ENCODE measurements around the gene MFNG.

Gene MFNG

DNA sequence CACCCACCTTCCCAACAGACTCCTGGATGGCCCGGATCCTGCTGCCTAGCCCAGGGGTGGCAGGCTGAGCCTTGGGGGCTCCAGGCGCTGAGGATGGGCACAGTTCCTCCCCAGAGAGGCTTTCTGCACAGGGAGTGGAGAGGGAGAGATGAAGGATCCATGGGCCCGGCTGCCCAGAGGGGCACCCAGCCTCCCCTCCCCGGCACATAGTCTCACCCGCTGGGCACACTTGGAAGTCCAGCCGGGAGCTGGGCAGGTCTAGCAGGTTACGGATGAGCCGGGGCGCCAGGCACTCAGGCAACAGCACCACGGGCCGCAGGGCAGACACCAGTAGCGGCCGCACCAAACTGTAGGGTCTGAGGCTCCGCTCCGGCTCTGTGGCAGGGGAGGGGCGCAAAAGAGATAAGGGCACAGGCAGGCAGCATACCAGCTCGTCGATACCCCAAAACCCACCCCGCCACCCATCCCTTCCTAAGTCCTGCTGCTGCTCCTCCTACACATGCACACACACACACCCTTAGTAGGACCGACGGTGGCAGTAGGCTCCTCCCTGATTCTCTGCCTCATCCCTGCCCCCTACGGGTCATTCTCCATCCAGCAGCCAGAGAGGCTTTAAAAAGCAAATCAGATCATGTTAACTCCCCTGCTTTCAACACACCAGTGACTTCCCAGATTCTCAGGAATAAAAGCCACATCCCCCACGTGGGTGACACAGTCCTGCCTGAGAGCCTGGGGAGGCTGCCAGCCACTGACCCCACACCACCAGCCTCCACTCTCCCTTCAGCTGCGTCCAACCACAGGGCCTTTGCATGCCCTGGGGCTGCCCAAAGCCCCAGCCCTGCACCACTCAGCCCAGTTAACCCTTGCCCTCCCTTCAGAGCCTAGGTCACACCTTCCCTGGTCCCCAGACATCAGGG is 6.5 kb upstream of the MFNG start:
- no peak for FAIRE-seq

DNA sequence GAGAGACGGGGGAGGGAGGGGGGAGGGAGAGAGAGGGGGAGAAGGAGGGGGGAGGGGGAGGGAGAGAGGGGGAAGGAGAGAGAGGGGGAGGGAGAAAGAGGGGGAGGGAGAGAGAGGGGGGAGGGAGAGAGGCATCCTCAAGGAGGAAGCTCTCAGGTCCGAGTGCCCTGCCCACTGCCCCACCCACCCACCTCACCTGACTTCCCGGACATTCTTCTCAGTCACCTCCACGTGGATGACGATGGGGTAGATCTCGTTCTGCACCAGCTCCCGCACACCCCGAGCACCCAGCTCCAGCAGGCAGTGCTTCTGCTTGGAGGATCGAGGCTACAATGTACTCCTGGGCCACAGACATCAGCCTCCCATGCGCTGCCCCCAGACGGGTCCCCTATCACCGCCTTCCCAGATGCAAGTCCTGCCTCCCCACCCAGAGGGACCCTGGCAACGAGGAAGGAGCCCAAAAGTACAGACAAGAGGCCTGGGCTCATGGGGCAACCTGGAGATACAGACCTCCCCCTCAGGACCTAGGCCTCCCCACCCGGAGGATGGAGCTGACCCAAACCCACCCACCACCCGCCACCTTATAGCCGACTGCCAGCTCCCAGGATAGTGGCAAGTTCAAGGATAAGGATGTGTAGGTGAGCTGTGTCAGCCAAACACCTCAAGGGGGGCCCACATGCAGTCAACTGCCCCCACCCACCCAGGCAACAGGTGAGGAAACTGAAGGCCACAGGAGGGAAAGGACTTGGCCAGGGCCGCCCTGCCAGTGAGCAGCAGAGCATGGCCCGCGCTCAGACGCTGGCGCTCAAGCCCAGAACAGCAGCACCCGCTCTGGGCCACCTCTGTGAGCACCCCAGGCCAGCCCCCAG is 5.6 kb upstream of the MFNG start:
- FAIRE-seq: no peak

DNA sequence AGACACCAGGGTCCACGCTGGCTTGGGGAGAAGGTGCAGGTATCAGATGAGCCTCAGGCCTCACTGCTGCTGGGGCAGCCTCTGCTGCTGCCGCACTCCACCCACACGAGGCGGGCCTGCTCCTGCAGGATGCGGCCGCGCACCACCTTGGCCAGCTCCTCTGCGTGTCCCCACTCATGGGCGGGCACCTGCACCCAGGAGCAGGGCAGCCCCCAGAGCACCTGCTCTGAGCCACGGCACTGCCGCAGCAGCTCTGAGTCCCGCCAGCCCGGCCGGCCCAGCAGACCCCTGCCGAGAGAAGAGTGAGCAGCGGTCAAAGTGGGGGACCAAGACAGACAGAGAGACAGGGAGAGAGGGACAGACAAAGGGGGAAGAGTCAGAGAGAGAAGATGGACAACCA is 4.9 kb upstream of the MFNG start:
- FAIRE-seq: no peak

DNA sequence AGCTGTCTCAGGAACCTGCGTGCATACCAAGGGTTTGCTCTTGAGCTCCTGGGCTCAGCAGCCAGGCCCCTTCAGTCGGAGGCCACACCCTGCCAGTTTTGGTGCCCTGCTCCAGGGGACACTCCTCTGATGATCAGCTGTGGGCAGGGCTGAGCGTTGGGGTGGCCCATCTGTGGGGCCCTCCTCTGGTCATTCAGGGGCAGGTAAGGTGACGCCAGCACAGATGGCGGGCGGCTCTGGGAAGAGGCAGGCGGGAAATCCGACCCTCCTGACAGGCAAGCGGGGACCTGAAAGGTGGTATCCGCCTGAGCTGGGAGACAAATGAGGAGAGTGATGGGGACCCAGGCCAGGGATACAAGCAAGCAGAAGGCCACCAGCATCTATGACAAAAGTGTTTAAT is 3.8 kb upstream of the MFNG start:
- FAIRE-seq: no peak

DNA sequence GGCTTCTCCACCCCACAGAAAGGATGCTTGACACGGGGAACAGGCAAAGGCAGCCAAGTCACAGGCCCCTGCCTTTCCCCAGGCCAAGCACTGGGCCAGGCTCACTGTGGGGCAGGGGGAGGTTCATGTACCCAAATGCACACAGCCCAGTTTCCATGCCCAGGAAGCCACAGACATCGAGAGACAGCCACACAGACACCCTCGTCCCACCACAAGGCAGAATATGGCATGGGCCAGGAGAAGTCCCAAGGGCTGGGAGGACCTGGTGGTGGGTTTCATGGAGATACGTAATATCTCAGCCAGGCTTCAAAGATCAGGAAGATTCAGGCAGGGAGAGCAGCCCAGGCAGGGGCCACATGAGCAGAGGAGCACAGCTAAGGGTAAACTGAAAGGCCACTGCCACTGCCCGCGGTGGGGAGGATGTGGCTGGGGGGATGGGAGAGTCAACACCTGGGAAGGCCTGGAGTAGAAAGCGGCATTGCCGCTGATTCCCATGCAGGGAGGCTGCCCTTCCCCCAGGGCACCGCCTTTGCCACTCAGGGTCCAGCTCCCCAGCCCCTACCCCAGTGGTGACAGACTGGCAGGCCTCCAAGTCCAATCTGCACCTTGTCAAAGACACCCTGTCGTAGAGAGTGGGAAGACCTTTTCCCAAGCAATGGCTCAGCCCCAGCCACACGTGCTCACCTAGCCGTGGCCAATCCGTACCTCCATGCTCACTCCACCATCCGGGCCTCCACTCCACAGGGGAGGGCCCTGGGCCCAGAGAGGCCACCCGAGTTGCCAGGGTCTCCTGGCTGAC is 2.4 kb upstream of the MFNG start:
- no peak for FAIRE-seq

DNA sequence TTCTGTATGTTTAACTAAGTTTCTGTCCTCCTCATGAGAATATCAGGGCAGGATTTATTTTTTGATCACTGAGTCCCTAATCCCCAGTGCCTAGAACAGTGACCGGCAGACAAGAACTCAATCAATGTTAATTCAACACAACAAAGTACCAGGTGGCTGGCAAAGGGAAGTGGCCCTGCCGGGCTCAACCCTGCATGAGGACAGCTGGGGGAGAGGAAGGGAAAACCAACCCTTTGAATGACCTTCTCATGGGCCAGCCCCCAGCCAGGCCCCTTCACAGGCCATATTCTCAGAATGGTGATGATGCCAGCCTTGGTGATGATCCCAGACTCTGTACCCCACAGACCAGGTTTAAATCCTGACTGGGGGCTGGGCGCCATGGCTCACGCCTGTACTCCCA is 1.4 kb upstream of the MFNG start:
- no peak for FAIRE-seq

DNA sequence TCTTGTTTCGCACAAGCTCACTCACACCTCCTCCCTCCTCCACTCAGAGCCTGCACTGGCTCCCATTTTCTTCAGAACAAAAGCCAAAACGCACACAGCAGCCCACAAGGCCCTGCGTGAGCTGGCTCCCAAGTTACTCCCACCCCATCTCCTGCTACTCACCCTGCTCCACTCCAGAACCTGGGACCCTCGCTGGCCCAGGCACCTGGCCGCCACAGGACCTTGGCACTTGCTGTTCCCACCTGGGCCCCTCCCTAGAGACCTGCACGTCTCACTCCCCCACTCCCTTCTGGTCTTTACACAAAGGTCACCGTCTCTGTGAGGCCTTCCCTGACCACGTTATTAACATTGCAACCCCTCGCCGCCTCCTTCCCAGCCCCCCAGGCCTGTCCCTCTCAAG is 945 bp upstream of the MFNG start:
- no peak for FAIRE-seq

DNA sequence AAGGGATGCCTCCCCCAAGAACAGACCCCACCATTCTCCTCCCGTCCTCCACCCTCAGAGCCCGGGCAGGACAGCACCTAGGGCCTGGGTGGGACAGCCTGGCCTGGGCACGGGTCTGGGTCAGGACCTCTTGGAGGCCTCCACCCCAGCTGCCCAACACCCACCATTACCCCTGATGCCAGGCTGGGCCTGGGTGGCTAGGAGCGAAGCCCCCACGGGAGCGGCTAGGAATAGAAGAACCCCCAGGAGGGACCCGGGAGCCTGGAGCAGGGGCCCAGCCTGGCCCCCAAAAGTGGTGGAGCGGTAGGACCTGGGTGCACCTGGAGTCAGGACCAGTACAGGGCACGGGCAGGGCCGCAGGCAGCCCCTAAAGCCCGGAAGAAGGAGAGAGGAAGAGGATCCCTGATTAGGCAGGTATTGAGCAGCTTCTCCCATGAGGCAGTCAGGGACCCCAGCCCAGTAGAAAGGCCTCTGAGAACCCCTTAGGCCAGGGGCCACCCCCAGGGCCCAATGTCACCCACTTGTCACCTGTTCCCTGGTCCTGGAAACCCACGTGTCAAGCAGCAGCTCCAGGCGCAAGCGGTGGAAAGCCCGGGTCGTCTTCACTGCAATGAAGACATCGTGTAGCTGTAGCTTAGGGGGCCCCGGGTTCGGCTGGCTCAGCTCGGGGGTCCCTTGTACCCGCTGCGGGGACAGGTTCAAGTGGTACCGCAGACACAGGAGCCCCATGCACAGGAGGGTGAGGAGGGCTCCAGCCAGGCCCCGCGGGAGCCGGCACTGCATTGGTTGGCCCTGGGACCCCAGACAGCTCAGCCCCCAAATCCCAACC is 575 bp downstream of the MFNG start:
- FAIRE-seq: no peak

DNA sequence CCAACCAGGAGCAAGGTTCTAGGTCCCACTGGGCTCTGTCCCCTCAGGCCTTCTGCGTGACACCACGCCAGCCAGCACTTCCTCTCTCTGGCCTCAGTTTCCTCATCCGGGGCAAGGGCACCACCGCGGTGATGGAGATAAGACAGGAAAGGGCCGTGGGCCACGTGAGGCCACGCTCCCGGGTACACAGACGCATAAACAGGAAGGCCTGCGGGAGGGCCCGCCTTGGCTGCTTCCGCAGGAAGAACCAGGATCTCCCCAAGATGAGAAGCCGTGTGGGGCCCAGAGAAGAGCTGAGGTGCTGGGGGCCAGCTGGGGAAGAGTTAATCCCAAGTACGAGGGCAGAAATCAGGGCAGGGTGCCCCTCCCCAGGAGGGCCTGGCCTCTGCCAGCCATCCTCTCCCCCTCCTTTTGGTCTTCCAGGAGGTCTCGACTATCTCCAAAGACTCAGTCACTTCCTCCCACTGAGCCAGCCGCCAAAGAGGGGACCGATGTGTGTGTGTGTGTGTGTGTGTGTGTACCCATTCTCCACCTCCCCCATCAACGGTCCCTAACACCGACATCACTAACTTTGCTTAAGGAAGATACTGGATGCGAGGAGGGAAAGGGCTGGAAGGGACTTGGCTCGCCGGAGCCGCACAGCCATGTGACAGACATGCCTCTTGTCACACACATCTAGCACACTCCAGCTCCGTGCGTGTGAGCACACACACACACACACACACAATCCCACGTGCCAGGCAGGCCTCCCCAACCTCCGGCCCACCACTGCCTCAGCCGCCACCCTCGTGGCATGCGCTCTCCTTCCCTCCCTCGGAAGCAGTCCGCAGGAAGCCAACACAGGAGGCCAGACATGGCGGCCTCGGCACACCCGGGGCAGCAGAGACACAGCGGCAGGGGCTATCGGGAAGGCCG is 1.4 kb downstream of the MFNG start:
- FAIRE-seq: no peak

DNA sequence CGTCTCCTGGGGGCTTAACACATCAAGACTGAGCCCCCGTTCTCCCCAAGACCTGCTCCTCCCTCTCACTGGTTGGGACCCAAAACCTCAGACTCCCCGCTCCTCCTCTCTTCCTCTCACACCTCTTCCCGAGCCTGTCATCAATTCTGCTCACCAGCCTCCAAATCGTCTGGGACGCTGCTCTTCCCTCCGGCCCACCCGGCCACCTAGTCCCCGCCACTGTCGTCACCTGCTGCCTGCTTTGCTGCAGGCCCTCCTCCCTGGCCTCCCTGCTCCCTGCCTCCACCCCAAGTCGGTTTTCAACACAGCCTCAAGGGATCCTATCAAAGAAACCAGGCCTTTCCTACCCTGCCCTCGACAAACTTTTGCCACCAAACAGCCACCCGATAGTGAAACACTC is 3.1 kb downstream of the MFNG start:
- FAIRE-seq: no peak

DNA sequence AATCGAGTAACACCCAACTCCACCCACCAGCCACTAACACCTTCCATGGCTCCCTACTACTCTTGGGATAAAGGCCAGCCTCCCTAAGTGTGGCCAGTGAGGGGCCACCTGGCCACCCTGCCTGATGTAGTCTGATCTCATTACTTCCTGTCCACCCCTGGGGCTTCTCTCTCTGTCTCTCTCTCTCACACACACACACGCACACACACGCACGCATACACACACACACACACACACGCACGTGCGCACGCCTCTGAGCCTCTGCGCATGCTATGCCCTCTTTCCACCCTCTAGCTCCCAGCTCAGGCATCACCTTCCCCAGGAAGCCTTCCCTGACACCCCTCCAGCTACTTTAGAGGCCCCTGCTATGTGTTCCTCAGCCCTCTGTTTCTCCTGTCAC is 3.9 kb downstream of the MFNG start:
- FAIRE-seq: no peak

DNA sequence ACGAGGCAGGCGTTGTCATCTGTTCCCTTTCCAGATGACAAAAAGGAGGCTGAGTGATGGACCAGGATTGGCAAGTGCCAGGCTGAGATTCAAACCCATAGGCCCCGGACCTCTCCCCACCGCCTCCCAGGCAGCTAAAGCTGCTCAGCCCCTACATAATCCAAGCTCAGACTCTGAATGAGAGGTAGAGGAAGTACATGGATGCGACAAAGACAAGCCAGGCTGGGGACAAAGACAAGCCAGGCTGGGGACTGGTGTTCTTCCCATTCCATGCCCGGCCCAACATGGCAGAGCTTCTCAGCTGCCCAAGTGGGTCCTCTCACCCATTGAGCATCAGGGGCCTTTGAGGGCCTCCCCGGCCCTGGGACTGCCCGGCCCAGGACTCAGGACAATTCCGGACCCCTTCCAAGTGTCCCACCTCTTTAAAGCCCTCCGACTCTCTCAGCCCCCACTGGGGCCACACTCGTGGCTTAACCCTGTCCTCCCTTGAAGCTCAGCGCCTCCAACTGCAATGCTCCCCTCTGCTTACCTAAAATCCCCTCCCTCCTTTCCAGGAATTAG is 4.8 kb downstream of the MFNG start:
- FAIRE-seq: no peak

DNA sequence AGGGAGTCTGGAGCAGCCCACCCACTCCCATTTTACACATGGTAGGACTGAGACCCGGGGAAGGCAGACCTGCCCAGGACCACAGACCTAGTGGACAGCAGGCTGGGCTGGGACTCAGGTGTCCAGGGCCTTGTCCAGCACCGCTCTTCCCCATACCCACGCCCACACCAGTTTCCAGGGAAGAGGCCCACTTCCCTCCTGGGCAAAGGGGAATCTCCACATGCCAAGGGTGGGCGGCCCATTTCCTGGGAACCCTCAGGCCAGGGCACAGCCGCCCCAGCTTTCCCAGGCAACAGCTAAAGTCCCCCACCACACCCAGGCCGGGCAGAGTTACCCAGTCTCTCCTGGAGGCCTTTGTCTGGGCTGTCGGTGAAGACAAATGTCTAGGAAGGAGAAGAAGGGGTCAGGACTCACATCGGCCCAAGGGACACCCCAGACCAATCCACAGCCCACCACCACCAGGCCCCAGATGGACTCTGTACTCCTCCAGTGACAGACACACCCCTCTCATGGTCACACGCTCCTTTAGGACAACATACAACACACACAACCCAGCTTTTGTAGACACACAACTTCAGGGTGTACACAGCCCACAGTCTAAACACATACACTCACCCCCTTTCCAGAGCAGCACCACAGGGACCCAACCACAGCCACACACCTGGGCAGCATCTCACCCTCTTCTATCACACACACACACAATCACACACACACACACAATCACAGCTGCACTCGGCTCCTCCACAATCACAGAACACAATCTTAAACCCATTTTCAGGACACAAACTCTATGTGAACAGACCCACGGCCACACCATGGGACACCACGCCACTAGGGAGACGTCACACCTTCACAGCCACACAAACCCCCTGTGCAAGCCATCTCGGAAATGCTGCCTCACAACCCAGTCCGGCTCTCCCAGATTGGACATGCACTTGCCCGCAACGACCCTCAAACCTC is 5.5 kb downstream of the MFNG start:
- no peak for FAIRE-seq

DNA sequence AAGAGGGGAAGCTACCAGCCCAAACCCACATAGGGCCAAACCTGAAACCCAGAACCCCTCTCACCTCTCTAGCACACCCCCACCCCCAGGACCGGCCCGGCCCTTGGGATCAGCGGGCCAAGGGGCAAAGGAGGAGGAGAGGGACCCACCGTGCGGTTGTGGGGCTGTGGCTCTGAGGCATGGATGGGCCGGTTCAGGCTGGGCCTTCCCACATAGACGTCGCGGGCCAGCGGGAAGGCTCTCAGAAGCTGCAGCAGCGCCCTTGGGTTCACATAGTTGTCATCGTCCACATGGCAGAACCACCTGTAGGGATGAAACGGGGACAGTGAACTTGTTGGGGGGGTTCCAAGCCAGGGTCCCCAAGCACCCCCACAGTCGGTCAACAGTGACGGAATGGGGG is 7.0 kb downstream of the MFNG start:
- no peak for FAIRE-seq

DNA sequence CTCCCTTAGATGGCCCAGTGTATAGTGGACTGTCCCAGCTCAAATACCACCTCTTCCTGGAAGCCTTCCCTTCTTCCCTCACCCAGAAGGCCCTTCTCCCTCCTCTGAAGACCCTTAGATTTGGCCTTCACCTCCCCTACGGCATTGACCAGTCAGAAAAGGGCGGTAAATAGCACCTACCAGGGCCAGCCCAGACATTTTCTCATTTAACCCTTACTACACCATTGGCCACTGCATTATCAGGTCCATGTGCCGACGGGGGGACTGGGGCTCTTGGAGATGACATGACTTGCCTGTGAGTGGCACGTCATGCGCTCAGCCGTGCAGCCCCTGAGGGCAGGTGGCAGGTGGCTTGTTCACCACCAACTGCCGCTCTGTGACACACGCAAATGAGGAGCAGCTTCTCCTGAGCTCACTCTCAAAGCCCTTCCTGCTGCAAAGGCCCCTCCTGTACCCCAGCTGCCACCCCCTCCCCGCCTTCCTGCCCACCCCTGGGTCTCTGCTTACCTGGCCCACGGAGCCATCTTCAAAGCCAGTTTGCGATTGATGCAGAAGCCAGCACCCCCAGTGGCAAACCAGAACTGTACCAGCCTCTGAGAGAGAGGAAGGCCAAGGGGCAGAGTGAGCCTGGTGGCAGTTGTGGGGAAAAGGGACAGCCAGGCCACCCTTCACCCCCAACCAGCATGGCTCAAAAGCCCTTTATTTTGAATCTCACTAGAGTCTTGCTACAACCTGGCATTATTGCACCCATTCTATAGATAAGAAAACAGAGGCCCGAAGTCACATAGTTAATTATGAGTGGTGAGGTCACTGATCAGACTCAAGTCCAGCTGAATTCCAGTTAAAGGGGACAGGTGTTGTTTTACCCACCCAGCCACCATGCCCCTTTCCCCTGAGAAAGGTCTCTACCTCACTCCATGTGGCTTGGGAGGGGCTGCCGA is 9.5 kb downstream of the MFNG start:
- FAIRE-seq: no peak

DNA sequence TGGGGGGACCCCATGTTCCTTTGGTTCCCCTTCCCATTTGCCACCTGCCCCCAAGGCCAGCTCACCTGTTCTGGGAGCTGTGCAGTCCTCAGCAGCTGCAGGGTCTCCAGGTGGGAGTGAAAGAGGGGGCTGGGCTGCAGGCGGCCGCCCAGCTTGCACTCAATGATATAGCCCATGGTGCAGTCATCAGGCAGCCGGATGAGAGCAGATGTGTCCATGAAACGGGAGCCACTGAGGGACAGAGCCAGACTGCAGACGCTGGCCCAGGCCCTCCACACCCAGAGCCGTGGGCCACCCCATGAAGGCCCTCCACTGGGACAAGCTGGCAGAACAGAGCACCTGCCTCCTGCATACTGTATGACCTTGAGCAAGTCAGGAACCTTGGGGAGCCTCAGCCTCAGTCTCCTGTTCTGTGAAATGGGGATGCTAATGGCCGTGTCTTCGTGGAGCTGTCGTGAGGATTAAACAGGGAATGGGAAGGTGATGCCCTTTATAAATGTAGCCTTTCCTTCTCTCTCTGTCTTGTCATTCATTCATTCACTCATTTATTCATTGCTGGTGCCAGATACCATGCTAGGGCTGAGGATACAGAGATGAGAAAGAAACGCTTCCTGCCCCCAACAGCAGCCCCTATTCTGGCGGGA is 11.6 kb downstream of the MFNG start:
- FAIRE-seq: no peak

DNA sequence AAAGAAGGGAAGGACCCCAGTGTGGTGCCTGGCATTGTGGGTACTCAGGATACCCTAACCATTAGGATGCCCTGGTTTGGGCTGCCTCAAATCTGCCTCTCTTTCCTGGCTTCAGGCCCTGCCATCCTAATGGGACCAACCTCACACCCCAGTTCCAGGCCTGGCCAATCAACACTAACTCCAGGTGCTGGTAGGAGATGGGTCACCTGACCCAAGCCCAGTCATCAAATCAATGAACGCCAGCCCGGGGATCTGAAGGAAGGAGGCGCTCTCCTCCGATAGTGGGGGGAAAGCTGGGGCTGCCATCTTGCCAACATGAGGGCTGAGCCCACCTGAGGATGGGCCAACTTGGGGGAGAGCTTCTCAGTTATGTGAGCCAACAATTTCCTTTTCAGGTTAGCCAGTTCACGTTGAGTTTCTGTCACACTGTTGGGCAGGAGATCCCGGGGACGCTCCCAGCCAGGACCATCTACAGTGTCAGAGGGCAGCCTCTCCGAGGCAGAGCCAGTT is 12.7 kb downstream of the MFNG start:
- FAIRE-seq: no peak

All from colon (tissue), 2 donors.